HepG2 (cell line): ENCODE results near the gene MRPL51. TPM values are rescaled to one million over a fixed set of nuclear protein-coding genes. Genes with fewer than 3 reads are reported as not detected.

Experiments used
- ATAC-seq: fragments of 200-7000 bp; cut with Tn5 transposase; 3 replicates; pipeline ENCODE4 v1.9.1; 2020; ENCODE audit warnings: mild to moderate bottlenecking, moderate library complexity
- BruUV-seq: library from RNA; stranded (reverse); fragments of 400-500 nt; replicated peaks from 2 replicates; lab custom pipeline; 2021; lab: Mats Ljungman, UMichigan
- CTCF ChIA-PET: fragments of 300-600 bp; formaldehyde crosslinking; extraction: SDS; loops from one replicate; lab custom pipeline; 2021; ENCODE audit warnings: low total read pairs, inconsistent platforms, low intra/inter-chr PET ratio; lab: Yijun Ruan, JAX
- POLR2A ChIA-PET: fragments of 350-600 bp; sonication (Branson Sonifier 250); formaldehyde crosslinking; loops from one replicate; lab custom pipeline; 2020; ENCODE audit warnings: antibody characterized with exemption, inconsistent platforms; lab: Yijun Ruan, JAX
- DNase-seq: peaks from one replicate; pipeline ENCODE4 v3.0.0-alpha.2; 2015; ENCODE audit warnings: low spot score
- FAIRE-seq: peaks from 3 replicates; lab custom pipeline; 2011; peaks lifted over from hg19 to GRCh38; lab: Jason Lieb, UNC
- H2AFZ ChIP-seq: one replicate; pipeline ENCODE4 v1.6.1; 2011; ENCODE audit warnings: low read length, inconsistent platforms
- H3K27ac ChIP-seq: fragments of 300-600 bp; 3 replicates; pipeline ENCODE4 v1.8.0; 2011; ENCODE audit warnings: mixed run types, mild to moderate bottlenecking, mixed read lengths, low read length, inconsistent platforms; ENCODE audit not compliant: insufficient read depth; ENCODE audit errors: extremely low read length
- H3K27me3 ChIP-seq, 2 experiments: fragments of 200-600 bp in 1 of 2; 2 replicates in 1 of 2; 3 replicates in 1 of 2; pipeline versions ENCODE4 v1.6.0 to v1.8.0; 2011; ENCODE audit warnings: low read length in 2 of 2, mild to moderate bottlenecking in 2 of 2, moderate library complexity in 2 of 2, inconsistent platforms in 1 of 2; ENCODE audit not compliant: insufficient read depth in 2 of 2, control insufficient read depth in 1 of 2
- H3K36me3 ChIP-seq, 2 experiments: fragments of 200-600 bp in 1 of 2; replicated peaks in 1 of 2; 2 replicates in 1 of 2; 3 replicates in 1 of 2; pipeline versions ENCODE4 v1.5.1 to v1.8.0; 2011; ENCODE audit warnings: low read length in 2 of 2, inconsistent platforms in 1 of 2; ENCODE audit not compliant: insufficient read depth in 2 of 2, control insufficient read depth in 1 of 2
- H3K4me1 ChIP-seq: 2 replicates; pipeline ENCODE4 v1.5.1; 2012; ENCODE audit warnings: low read length, inconsistent platforms; ENCODE audit not compliant: insufficient read depth
- H3K4me2 ChIP-seq: 2 replicates; pipeline ENCODE4 v1.6.0; 2011; ENCODE audit warnings: low read depth, low read length, inconsistent platforms
- H3K4me3 ChIP-seq, 3 experiments: fragments of 200-600 bp in 1 of 3; sonication (generic), shearing (Covaris generic) in 1 of 3; replicated peaks in 1 of 3; 2 replicates each; pipeline ENCODE4 v1.5.1; 2011 to 2016; ENCODE audit warnings: low read length in 3 of 3, inconsistent platforms in 2 of 3, low read depth in 2 of 3, mild to moderate bottlenecking in 2 of 3, control low read depth in 1 of 3, mixed read lengths in 1 of 3; ENCODE audit not compliant: insufficient read depth in 1 of 3
- H3K79me2 ChIP-seq: one replicate; pipeline ENCODE4 v1.6.1; 2011; ENCODE audit warnings: low read length, inconsistent platforms; ENCODE audit not compliant: insufficient read depth
- H3K9ac ChIP-seq: 2 replicates; pipeline ENCODE4 v1.6.0; 2011; ENCODE audit warnings: mild to moderate bottlenecking, low read depth, low read length, inconsistent platforms; ENCODE audit not compliant: insufficient read depth
- H3K9me3 ChIP-seq: 2 replicates; pipeline ENCODE4 v1.5.1; 2012; ENCODE audit warnings: mild to moderate bottlenecking, low read length
- H4K20me1 ChIP-seq: 2 replicates; pipeline ENCODE4 v1.6.0; 2011; ENCODE audit warnings: inconsistent platforms, mild to moderate bottlenecking, low read length, moderate library complexity; ENCODE audit not compliant: insufficient read depth
- HOMEZ ChIP-seq: IDR thresholded peaks from 2 replicates; pipeline ENCODE4 v1.6.1; 2016; ENCODE audit warnings: low read depth
- JUND ChIP-seq: sonication (generic); formaldehyde crosslinking; IDR thresholded peaks from 2 replicates; pipeline ENCODE4 v1.8.0; 2022; ENCODE audit warnings: mild to moderate bottlenecking, missing genetic modification reagents
- MNT ChIP-seq: fragments of 450-650 bp; IDR thresholded peaks from 2 replicates; pipeline ENCODE4 v1.6.1; 2016
- PHB2 ChIP-seq: fragments of 450-650 bp; IDR thresholded peaks from 2 replicates; pipeline ENCODE4 v1.6.1; 2018; ENCODE audit not compliant: partially characterized antibody
- TEAD2 ChIP-seq: sonication (generic); formaldehyde crosslinking; IDR thresholded peaks from 2 replicates; pipeline ENCODE4 v1.9.0; 2021; ENCODE audit warnings: missing genetic modification reagents
- THRA ChIP-seq: sonication (generic); formaldehyde crosslinking; IDR thresholded peaks from 2 replicates; pipeline ENCODE4 v1.4.0; 2020; ENCODE audit warnings: missing genetic modification reagents, borderline replicate concordance
- ZNF331 ChIP-seq: sonication (generic); formaldehyde crosslinking; IDR thresholded peaks from 2 replicates; pipeline ENCODE4 v1.4.0; 2020; ENCODE audit warnings: missing genetic modification reagents
- ZNF431 ChIP-seq: sonication (generic); formaldehyde crosslinking; IDR thresholded peaks from 2 replicates; pipeline ENCODE4 v1.9.0; 2022; ENCODE audit warnings: missing genetic modification reagents, low read depth, mild to moderate bottlenecking, borderline replicate concordance
- ZNF512 ChIP-seq: sonication (generic); formaldehyde crosslinking; IDR thresholded peaks from 2 replicates; pipeline ENCODE4 v1.4.0; 2020; ENCODE audit warnings: mild to moderate bottlenecking, missing genetic modification reagents
- WGBS: methylation state at CpG from one replicate; pipeline ENCODE4 v1.1.6; 2017; ENCODE audit warnings: low lambda C conversion rate; 5-methylcytosine and 5-hydroxymethylcytosine counted together
- in situ Hi-C: cut with HindIII; loops from 2 replicates; pipeline ENCODE4 v1.10.0; 2017; ENCODE audit warnings: low pct_unique_long_range_greater_than_20kb; ENCODE audit not compliant: extremely low pct_ligation_motif_present
- intact Hi-C: fragments of 100-400 bp; cut with micrococcal nuclease; formaldehyde crosslinking; loops from one replicate; pipeline ENCODE4 v1.10.0; 2022; ENCODE audit not compliant: unreplicated experiment
- polyA plus RNA-seq, 8 experiments: library from polyadenylated mRNA; depleted of rRNA in 3 of 8; stranded (reverse) in 7 of 8; unstranded in 1 of 8; fragments of >200 nt; fragmentation: Illumina TruSeq in 4 of 8; extraction: Trizol in 4 of 8; gene quantifications; 2 replicates each; pipeline versions ENCODE4 v1.2.1 to v1.2.3, GENCODE V29; 2011 to 2016; ENCODE audit warnings: low read depth in 4 of 8, missing spikeins in 1 of 8, mixed read lengths in 1 of 8; ENCODE audit not compliant: insufficient read depth in 1 of 8
- total RNA-seq, 5 experiments: library from RNA; depleted of rRNA; stranded (reverse); fragments of >200 nt; fragmentation: Illumina TruSeq; extraction: Trizol; gene quantifications; 2 replicates each; pipeline ENCODE4 v1.2.3, GENCODE V29; 2016; ENCODE audit warnings: low read depth in 1 of 5

Gene MRPL51
- total and polyA plus RNA-seq, 2 of the 13 experiments (the other 11 are each of a cell fraction or from before 2014, with no cell fraction given): 64.8 to 278 TPM

- 88% methylated on average over 16 of the region's 16 CpGs for WGBS
- H3K4me3 ChIP-seq: no peak overlapping the region; a peak in 1 of 6 replicates
- FAIRE-seq: no peak
- H3K27me3 ChIP-seq: no peaks in the 10 kb centered on the region; a peak in 1 of 5 replicates
- DNase-seq: no peak
- intact Hi-C loops: no loop called here
- no peak for ATAC-seq
- H3K27ac ChIP-seq: peak overlapping the region; percentile 90
- POLR2A ChIA-PET: interaction anchor here (1.3 to 4.0 kb wide), 8 partner anchors 9 to 114 kb away, joined by 3 to 68 read pairs (median 14); partner anchors contain the start of genes LTBR, MRPL51 and VAMP1
- no TSS peak for BruUV-seq
- H3K79me2 ChIP-seq: peaks cover 4% of the 10 kb centered on the region
- CTCF ChIA-PET: no interaction called here
- no peak overlapping the region for H2AFZ ChIP-seq
- peaks cover 0 to 5% of the 10 kb centered on the region in 2 experiments; a peak in 3 of 5 replicates for H3K36me3 ChIP-seq
- H3K4me2 ChIP-seq: peak overlapping the region; percentile 95
- no peaks in the 10 kb centered on the region for H4K20me1 ChIP-seq
- H3K9ac ChIP-seq: no peak overlapping the region
- in situ Hi-C loops: loop anchor here (25.0 kb wide), 1 partner anchor 388 kb away; no protein-coding TSS in a partner anchor
- peaks cover 47% of the 10 kb centered on the region for H3K4me1 ChIP-seq
- H3K9me3 ChIP-seq: no peaks in the 10 kb centered on the region
- TF ChIP-seq ZNF331 (CRISPR knock-in tag): no peak
- no peak for TF ChIP-seq THRA (CRISPR knock-in tag)
- TF ChIP-seq ZNF512 (CRISPR knock-in tag): no peak
- no peak for TF ChIP-seq MNT
- TF ChIP-seq TEAD2 (CRISPR knock-in tag): no peak
- no peak for TF ChIP-seq ZNF431 (CRISPR knock-in tag)
- TF ChIP-seq JUND (CRISPR knock-in tag): no peak
- TF ChIP-seq PHB2: no peak
- no peak for TF ChIP-seq HOMEZ (CRISPR knock-in tag)
Observed at GRCh38 chr12:6450091-6450868, 42.8 kb downstream of the MRPL51 start.
